Inflammatory macrophage (primary cell): ENCODE data around the gene MDH1.
"Not testable (repeated sequence)": the region's sequence is repeated elsewhere in the genome, so short reads cannot be mapped to it uniquely, and the experiment has no call there.

Experiments
- DNase-seq, 2 donors: peaks; one replicate each; pipeline ENCODE4 v3.0.0-alpha.2; 2020 to 2022

The MDH1 gene

GRCh38 chr2:63589148-63589958 lies 590 bp downstream of the MDH1 start:
- DNase-seq = no peak

- peak; percentile 90 to 92 for DNase-seq
Measured at GRCh38 chr2:63590626-63591408, 2.1 kb downstream of the MDH1 start.

DNA sequence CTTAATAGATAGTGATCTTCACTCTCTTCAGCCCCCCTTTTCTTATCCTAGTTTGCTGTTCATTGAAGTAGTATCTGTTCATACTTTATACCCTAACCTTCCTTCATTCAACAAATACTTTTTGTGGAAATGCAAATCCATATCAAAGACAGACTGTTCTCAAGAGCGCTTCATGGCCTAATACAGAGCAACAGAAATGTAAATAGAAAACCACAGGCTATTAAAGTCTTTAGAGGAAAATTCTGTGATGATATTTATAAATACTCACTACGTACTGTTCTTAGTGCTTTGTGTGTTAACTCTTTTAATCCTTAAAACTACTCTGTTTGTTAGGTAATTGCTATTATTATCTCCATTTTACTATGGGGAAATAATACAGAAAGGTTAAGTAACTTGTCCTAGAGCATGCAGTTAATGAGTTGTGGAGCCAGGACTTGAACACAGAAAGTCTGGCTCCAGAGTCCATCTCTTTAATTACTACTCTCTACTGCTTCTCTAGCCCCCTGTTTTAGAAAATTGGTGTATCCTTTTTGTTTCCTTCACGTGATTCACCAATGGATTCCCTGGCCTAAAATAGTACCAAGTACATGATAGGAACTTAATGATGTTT lies 2.9 kb downstream of the MDH1 start:
- no peak for DNase-seq

GRCh38 chr2:63594660-63595059 lies 5.9 kb downstream of the MDH1 start:
- no peak for DNase-seq

GRCh38 chr2:63596401-63596883 lies 7.7 kb downstream of the MDH1 start:
- DNase-seq = peak; percentile 86 to 87

- DNase-seq = no peak
Measured at GRCh38 chr2:63598981-63599380, 10.2 kb downstream of the MDH1 start.

DNA sequence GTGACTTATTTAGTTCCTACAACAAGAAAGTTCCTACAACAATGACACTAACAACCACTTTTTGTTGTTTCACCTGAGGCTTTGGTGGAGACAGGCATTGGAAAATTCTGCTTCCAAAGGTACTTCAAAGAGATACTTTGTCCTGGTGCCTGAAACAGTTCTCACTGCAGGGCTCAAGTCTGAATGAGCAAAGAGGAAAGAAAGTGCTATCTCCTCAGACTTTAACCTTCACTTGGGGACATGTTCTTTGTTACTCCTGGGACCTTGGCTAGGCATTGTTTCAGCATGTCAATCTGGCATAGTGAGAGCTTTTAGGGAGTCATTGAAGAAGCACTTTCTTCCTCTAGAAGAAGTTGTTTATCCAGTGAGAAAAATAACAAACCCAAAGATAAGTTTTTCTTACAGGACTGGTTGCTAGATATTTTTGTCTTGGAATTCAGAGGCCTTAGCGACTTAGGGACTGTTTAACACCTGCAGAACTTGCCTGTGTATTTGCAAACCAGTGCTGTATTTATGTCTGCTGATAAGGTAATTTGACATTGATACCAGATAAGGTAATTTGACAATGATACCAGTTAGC lies 12.2 kb downstream of the MDH1 start:
- DNase-seq = no peak

DNA sequence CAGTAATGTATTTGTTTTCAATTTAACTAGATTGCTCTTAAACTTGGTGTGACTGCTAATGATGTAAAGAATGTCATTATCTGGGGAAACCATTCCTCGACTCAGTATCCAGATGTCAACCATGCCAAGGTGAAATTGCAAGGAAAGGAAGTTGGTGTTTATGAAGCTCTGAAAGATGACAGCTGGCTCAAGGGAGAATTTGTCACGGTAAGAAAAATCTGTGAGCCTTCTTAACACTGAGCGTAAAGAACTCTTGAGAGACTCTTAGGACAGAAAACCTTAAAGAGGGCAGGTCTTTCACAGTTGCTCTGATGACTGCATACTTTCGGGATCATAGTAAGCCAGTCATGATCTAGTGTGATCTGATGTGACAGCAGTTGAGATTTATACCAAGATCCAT lies 15.9 kb downstream of the MDH1 start:
- no peak for DNase-seq

DNA sequence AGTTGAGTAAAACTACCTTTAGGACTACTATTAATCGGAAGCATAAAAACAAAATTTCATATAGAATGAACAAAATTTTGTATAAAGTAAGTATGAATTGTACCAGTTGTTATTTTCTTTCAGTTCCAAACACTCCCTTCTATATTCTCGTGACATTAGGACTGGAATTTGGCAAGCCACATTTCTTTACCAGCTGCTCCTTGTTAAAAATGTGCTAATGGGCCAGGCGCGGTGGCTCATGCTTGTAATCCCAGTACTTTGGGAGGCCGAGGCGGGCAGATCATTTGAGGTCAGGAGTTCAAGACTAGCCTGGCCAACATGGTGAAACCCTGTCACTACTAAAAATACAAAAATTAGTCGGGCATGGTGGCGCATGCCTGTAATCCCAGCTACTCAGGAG lies 20.1 kb downstream of the MDH1 start:
- DNase-seq = not testable (repeated sequence)

DNA sequence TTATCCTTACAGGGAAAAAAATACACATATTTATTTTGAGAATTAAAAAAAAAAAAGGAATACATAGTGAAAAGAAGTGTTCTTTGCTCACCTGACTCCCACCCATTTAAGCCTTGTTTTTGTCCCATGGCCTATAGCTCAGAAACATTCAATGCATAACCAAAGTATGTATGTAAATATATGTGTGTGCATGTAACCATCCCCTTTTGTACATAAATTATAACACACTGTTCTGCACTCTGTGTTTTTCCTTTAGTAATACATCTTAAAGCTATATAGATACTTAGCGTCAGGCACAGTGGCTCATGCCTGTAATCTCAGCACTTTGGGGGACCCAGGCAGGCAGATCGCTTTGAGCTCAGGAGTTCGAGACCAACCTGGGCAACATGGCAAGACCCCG lies 21.8 kb downstream of the MDH1 start:
- no peak for DNase-seq

DNA sequence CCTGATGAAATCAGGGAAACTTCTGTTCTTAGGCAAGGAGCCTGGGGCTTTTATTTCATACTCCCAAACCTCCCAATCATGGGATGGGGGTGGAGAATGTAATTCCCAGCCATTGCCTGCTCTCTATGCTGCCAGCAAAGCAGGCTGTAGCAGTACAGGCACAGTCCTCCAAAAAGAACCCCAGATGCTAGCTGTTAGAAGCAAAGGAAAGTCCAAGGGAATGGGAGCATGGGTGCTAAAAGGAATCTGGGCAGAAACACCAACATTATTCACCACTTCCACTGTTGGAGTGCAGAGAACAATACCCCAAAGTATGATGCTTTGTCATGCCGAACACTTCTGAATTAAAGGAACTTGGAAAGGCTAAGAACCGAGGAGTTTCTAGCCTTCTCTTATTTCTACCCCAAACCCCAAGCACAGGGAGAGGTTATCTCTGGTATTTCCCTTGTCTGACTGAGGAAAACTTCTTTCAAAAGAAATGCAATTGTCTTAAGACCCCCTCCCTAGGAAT lies 24.7 kb downstream of the MDH1 start:
- no peak for DNase-seq

DNA sequence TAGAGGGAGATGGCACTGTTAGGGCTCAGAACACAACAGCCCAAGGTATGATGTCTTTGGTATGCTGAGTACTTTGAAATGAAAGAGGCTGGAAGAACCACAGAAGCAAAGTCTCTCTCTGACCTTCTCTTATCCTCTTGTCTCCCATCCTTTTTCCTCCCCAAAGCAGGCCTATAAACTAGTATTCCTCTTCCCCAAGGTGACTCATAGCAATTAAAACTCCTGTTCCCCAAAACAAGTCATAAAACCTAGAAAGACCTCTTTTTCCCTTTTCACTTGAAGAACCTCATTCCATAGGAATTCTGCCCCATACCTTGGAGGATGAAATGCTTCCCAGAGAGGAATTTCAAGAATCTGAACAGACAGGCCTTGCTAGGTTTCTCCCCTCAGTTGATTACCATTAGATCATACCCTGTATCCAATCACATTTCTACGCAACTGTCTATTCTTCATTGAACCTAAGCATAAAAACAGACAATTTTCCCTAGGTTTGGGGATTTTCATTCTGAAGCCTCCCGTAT lies 25.7 kb downstream of the MDH1 start:
- no peak for DNase-seq

DNA sequence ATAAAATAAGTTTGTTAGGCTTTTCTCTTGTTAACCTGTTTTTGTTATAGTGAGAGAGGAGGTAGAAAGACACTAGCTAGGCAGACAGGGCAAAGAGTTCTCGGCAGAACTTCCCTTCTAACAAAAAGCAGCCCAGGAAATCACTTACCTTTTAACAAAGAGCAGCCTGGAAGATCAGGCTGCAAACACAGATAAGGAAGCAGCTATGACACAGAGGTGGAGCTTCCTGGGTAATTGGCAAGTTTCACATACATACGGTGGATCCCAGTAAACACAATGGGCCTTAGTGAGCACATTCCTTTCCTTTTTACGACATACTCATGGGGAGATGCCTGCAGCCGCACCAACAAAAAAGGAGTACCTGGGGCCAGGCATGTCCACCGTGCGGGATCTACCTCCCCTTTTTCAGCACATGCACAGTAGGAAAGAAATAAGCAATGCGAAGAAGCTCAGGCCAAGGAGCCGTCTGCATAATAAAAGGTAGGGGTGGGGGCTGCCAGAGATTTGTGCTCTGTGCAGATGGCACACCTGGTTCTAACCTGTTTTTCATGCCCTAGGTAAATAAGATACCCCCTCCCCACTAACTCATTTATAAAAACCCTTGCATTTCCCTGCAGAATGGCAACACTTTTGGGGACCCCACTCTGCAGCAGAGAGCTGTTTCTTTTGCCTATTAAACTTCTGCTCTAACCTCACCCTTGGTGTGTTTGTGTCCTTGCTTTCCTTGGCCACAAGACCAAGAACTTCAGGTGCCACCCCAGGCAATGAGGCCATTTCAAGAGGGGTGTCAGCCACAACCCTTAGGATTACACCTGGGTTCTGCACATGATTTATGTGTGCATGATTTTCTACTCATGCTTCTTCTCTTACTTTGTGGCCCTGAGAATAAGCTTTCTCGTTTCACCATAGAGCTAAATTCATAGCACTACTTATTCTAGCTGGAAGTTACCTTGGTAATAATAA lies 26.5 kb downstream of the MDH1 start:
- DNase-seq = no peak

- DNase-seq = no peak
Measured at GRCh38 chr2:63617366-63617765, 28.6 kb downstream of the MDH1 start.

- DNase-seq = no peak
Measured at GRCh38 chr2:63619328-63619727, 30.6 kb downstream of the MDH1 start.

GRCh38 chr2:63622751-63623150 lies 34.0 kb downstream of the MDH1 start:
- no peak for DNase-seq

GRCh38 chr2:63623763-63624162 lies 35.0 kb downstream of the MDH1 start:
- DNase-seq = not testable (repeated sequence)

DNA sequence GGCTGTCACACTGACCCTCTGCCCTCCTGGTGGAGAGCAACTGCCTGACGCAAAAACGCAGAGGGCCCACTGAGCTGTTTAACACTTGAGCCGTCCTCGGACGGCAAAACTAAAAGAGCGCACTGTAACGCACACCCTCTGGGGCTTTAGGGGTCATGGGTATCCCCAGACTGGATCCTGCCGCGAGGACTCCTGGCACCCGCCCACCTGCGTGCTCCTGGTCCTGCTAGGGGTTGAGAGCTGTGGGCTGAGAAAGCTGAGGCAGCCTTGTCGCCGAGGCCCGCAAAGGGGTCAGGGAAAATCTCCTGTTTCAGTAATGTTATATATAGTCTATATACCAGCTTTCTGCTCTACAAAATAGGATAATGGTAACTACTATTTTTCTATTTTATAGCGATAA lies 39.1 kb downstream of the MDH1 start:
- DNase-seq = no peak

DNA sequence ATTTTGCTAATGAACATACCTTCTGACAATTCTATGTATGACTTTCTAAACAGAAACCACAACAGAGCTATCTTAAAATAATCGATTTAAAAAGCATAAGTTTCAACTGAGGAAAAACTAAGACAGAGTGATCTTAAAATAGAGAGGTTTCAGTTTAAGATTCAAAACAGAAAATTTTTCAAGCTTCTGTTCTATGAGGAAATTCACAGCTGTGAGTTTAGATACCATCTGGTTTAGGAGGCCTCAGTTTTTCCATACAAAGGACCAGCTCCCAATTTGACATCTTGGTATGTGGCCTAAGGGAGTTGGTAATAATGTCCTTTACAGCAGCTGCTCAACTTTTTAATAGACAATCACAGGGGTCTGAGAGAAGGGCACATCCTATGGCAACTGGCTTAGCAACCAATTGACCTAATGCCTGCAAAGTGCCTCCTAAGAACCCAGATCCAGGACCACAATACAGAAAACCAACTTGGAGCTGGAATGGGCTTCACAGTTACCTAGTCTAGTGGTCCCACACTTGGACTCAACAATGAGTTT lies 39.7 kb downstream of the MDH1 start:
- no peak for DNase-seq

DNA sequence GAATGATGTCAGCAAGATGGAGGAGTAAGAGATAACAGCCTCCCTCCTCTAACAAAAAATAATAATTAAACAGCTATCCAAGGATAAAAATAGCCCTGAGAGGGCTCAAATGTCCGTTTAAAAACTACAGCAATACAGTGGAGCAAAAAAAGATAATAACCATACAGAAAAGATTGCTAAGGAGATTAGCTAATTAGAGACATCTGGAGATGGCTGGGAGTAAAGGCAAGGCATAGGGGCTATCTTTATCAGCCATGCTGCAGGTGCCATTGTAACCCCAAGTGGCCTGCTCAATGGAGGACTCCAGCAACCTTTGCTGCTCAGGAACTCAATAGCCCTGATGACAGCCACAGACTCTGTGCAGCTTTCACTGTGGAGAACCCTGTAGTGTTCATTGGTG lies 42.7 kb downstream of the MDH1 start:
- no peak for DNase-seq

DNA sequence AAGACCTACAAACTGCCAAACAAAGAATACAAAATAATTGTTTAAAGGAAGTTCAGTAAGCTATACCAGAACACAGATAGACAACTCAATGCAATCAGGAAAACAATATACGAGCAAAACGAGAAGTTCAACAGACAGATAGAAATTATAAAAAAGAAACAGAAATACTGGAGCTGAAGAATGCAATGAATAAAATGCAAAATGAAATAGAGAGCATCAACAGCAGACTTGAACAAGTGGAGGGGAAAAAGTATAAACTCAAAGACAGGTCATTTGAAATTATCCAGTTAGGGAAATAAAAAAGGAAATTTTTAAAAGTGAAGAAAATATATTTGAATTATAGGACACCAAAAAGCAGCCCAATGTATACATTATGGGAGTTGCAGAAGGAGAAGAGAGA lies 43.6 kb downstream of the MDH1 start:
- DNase-seq = no peak
